Muscle of back (tissue), 13 donors: ENCODE data around the gene SHF. TPM values are rescaled to one million over a fixed set of nuclear protein-coding genes. Genes with fewer than 3 reads are reported as not detected.
A peak's percentile ranks its signal among the peaks of the same experiment; 100 is the strongest.
"Not testable (repeated sequence)": the region's sequence is repeated elsewhere in the genome, so short reads cannot be mapped to it uniquely, and the experiment has no call there.

Experiments
- DNase-seq, 3 donors: peaks; one replicate each; pipeline versions ENCODE4 v3.0.0 to v3.0.0-alpha.2; 2013
- long read RNA-seq, 9 donors: transcript quantifications; one replicate each; lab custom pipeline, GENCODE V29; 2026
- polyA plus RNA-seq, 10 donors: library from polyadenylated mRNA; unstranded; fragments of 120-200 nt; gene quantifications; one replicate each; pipeline ENCODE4 v1.2.1, GENCODE V29; 2013; ENCODE audit not compliant: insufficient read length in 10 of 10

The SHF gene
- 10 to 100 TPM in 6 of 10 donors, 1 to 10 TPM in 4; 7.2 to 15.4 (median 10.1) TPM for polyA plus RNA-seq
- long read RNA-seq, donor 1, partial matches to known transcripts = 0 of 2 reads
- long read RNA-seq, donor 1, other reads (novel, unspliced or antisense) = 0 of 2 reads
- long read RNA-seq, donor 2, partial matches to known transcripts = 0 of 1 reads
- long read RNA-seq, donor 2, other reads (novel, unspliced or antisense) = 0 of 1 reads
- long read RNA-seq, donor 3 = 0 reads
- long read RNA-seq, donor 4 = 0 reads
- long read RNA-seq, donor 5, partial matches to known transcripts = 0 of 1 reads
- long read RNA-seq, donor 5, other reads (novel, unspliced or antisense) = 0 of 1 reads
- long read RNA-seq, donor 6, partial matches to known transcripts = 0 of 3 reads
- long read RNA-seq, donor 6, other reads (novel, unspliced or antisense) = 0 of 3 reads
- long read RNA-seq, donor 7, partial matches to known transcripts = 0 of 1 reads
- long read RNA-seq, donor 7, other reads (novel, unspliced or antisense) = 0 of 1 reads
- long read RNA-seq, donor 8, partial matches to known transcripts = 0 of 2 reads
- long read RNA-seq, donor 8, other reads (novel, unspliced or antisense) = 0 of 2 reads
- long read RNA-seq, donor 9 = 0 reads

GRCh38 chr15:45187894-45188830, at the start of gene SHF:
Gene SHF, minus strand, starts transcription at chr15:45187966. Its CDS starts 15 bp downstream, at chr15:45187951.
- peak; percentile 39 to 84 (median 59) for DNase-seq

GRCh38 chr15:45236806-45237205, 49.0 kb upstream of the SHF start:
- DNase-seq = not testable (repeated sequence)

GRCh38 chr15:45234562-45235235, 46.9 kb upstream of the SHF start:
- DNase-seq = no peak

DNA sequence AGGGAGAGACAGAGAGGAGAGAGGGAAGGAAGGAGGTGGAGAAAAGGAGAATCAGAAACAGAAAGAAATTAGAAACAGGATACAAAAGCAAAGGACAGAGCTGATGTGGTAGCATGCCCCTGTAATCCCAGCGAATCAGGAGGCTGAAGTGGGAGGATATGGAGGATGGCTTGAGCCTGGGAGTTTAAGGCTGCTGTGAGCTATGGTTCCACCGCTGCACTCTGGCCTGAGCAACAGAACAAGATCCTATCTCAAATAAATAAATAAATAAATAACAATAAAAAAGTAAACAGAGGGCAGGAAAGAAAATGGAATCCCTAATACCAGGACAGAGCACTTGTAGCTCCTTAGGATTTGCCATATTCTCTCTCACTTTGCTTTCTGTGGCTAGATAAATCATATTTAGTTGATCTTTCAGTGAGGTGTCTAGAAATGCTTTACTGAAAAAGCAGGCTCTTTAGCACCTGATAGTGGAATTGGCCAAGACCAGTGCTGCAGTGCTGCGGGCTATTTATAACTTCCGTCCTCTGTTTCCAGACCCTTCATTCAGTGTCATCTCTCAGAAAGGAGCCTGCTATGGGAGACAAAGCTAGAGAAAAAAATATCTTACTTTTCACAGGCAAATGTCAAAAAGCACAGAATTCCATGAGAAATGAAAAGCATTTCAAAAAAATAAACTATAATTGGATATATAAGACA, 44.2 kb upstream of the SHF start:
- no peak for DNase-seq

GRCh38 chr15:45231132-45231531, 43.4 kb upstream of the SHF start:
- no peak for DNase-seq

- DNase-seq = no peak
These were observed 42.6 kb upstream of the SHF start for GRCh38 chr15:45230245-45230965.

DNA sequence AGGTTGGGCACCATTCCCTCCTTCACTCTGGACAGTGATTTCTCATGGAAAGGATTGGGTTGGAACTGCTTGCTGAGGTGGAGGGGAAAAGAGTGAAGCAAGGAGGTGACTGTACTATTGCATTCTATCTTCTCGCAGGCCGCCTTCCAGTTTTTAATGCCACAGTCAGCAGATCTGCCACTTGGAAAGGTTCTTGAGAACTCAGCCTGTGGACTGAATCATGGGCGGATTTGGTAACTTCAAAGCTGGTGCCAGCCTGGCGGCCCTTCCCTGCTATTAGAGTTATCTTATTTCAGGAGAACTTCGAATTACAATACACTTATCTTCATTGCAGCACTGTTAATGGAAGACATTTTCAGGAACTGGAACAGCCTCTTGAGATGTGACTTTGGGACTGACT, 41.2 kb upstream of the SHF start:
- no peak for DNase-seq

DNA sequence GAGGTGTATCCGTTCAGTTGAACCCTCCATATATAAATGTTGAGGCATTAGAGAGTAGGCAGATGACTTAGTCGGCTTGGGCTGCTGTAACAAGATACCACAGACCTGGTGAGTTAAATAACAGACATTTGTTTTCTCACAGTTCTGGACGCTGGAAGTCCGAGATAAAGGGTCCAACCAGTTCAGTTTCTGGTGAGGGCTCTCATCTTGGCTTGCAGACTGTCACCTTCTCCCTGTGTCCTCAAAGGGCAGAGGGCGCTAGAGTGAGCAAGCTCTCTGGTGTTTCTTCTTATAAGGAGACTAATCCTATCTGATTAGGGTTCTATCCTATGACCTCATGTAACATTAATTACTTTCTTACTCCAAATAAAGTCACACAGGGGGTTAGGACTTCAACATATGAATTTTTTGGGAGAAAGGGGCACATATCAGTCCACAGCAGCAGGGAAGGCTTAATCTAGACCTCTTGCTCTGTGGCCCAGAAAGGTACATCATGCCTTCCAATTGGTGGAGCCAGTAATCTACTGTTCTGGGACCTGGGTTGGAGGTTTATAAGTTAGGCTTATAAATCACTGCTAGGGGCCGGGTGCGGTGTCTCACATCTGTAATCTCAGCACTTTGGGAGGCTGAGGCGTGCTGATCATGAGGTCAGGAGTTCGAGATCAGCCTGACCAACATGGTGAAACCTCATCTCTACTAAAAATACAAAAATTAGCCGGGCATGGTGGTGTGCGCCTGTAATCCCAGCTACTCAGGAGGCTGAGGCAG, 37.9 kb upstream of the SHF start:
- no peak for DNase-seq

- no peak for DNase-seq
These were observed 37.0 kb upstream of the SHF start for GRCh38 chr15:45224621-45225217.

DNA sequence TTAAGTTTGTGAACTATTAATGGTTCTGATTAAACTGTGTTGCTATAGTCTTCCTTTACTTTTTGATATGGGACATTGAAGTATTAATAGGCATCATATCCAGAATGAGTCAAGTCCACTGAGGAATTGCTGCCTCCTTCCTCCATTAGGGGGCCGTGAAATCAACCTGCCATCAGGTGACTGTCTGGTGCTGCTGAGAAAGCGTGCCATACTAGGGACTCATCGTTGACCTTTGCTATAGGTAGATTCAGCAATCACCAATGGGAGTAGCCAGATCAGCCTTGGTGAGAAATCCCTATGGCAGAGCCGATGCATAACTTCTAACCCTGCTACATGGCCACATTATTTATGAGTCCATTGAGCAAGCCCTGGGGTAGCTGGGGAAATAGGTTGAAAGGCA, 34.2 kb upstream of the SHF start:
- DNase-seq = no peak

DNA sequence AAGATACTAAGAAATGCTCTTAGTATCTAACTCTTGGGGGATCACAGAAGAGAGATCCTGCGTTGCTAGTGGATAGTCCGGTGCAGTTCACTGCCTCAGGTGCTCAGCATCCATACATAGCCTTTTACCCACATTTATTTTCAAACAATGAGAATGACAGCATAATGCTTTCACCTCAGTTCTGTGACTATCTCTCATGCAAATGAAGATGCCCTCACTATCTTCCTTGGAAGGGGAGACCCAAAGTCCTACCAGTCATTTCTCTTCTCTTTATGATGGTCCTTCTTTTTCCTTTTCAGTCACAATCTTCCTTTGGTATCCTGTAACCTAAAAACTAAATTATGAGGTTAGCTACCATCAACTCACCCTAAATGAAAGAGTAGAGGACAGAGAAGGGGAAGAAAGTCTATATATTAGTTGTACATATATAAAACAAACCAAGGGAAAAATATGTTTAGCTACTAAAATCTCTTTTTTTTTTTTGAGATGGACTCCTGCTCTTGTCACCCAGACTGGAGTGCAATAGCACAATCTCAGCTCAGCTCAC, 33.4 kb upstream of the SHF start:
- DNase-seq = no peak

- DNase-seq = no peak
These were observed 24.7 kb upstream of the SHF start for GRCh38 chr15:45212493-45212892.

DNA sequence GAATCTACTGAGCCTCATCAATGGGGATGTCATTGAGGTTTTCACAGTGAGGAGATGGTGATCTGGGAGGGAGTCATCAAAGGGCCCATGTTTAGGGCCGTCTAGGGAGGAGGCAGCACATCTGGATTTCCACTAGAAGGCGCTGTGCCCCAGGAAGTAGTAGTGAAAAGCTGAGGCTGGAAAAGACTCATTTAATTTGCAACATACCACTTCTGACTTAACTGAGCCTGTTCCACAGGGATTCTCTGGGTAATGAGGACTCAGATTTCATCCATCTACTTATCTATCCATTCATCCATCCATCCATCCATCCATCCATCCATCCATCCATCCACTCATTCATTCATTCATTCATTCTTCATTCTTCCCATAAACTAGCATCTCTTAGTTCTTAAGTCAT, 17.4 kb upstream of the SHF start:
- peak in 1 of 3 donors; percentile 57 for DNase-seq

- DNase-seq = no peak
These were observed 15.4 kb upstream of the SHF start for GRCh38 chr15:45203182-45203581.

- DNase-seq = no peak
These were observed 14.1 kb upstream of the SHF start for GRCh38 chr15:45201869-45202268.

GRCh38 chr15:45201557-45201859, 13.7 kb upstream of the SHF start:
- DNase-seq = no peak

GRCh38 chr15:45200799-45201556, 13.2 kb upstream of the SHF start:
- DNase-seq = peak; percentile 86 to 96 (median 92)
